B cell (primary cell): ENCODE measurements around the gene SLC35F2. TPM values are rescaled to one million over a fixed set of nuclear protein-coding genes. Genes with fewer than 3 reads are reported as not detected.

ENCODE experiments used
- ATAC-seq: fragments of 200-7000 bp; cut with Tn5 transposase; one replicate; pipeline ENCODE4 v1.10.0; 2021; ENCODE audit warnings: low read depth, mild to moderate bottlenecking, moderate number of reproducible peaks, moderate library complexity
- CTCF ChIA-PET: fragments of 350-600 bp; sonication (Branson Sonifier 250); formaldehyde crosslinking; loops from one replicate; lab custom pipeline; 2021; ENCODE audit warnings: antibody characterized with exemption, inconsistent platforms; lab: Charles Lee
- POLR2A ChIA-PET: fragments of 350-600 bp; sonication (Branson Sonifier 250); formaldehyde crosslinking; loops from one replicate; lab custom pipeline; 2021; ENCODE audit warnings: antibody characterized with exemption; lab: Charles Lee
- DNase-seq: peaks from one replicate; pipeline ENCODE4 v3.0.0; 2013
- H2AFZ ChIP-seq: 2 replicates; pipeline ENCODE4 v1.6.1; 2012; ENCODE audit warnings: mild to moderate bottlenecking, low read depth, low read length; ENCODE audit not compliant: insufficient read depth, poor library complexity, severe bottlenecking
- H3K27ac ChIP-seq, 2 donors: 1 replicate in 1 of 2; 2 replicates in 1 of 2; pipeline ENCODE4 v1.5.1; 2012 to 2013; ENCODE audit warnings: low read length in 2 of 2, mild to moderate bottlenecking in 2 of 2, moderate library complexity in 1 of 2
- H3K27me3 ChIP-seq, 4 experiments: fragments of 200-600 bp in 1 of 4; sonication (generic) in 1 of 4; replicated peaks in 1 of 4; 1 replicate in 2 of 4; 2 replicates in 2 of 4; pipeline versions ENCODE4 v1.6.1 to v1.7.0; 2013 to 2016; ENCODE audit warnings: low read length in 3 of 4, mild to moderate bottlenecking in 2 of 4, mixed read lengths in 1 of 4, moderate library complexity in 1 of 4; ENCODE audit not compliant: insufficient read depth in 4 of 4, control insufficient read depth in 3 of 4; ENCODE audit errors: control extremely low read depth in 1 of 4
- H3K36me3 ChIP-seq, 2 experiments: replicated peaks in 1 of 2; 1 replicate in 1 of 2; 2 replicates in 1 of 2; pipeline versions ENCODE4 v1.6.1 to v1.7.1; 2013; ENCODE audit warnings: low read length in 1 of 2; ENCODE audit not compliant: insufficient read depth in 2 of 2, control insufficient read depth in 1 of 2; ENCODE audit errors: control extremely low read depth in 1 of 2, extremely low read depth in 1 of 2
- H3K4me1 ChIP-seq, 2 donors: fragments of 200-600 bp in 1 of 2; sonication (generic) in 1 of 2; 1 replicate in 1 of 2; 2 replicates in 1 of 2; pipeline versions ENCODE4 v1.5.1 to v1.6.1; 2013 to 2017; ENCODE audit warnings: low read length in 2 of 2; ENCODE audit not compliant: control insufficient read depth in 2 of 2, insufficient read depth in 2 of 2
- H3K4me2 ChIP-seq: replicated peaks from 2 replicates; pipeline ENCODE3; 2012; ENCODE audit warnings: mild to moderate bottlenecking, low read depth, low read length; ENCODE audit not compliant: poor library complexity, severe bottlenecking
- H3K4me3 ChIP-seq, 5 experiments: fragments of 200-600 bp in 1 of 5; sonication (generic) in 1 of 5; 1 replicate in 3 of 5; 2 replicates in 2 of 5; pipeline versions ENCODE4 v1.5.1 to v1.7.0; 2011 to 2016; ENCODE audit warnings: low read length in 4 of 5, mild to moderate bottlenecking in 4 of 5, low read depth in 2 of 5, control low read depth in 1 of 5, moderate library complexity in 1 of 5; ENCODE audit not compliant: insufficient read depth in 1 of 5; ENCODE audit errors: control extremely low read depth in 1 of 5, extremely low read depth in 1 of 5
- H3K79me2 ChIP-seq: fragments of 200-600 bp; sonication (generic); one replicate; pipeline ENCODE4 v1.6.0; 2016; ENCODE audit warnings: low read length; ENCODE audit not compliant: control insufficient read depth, insufficient read depth
- H3K9ac ChIP-seq: fragments of 200-600 bp; sonication (generic); 2 replicates; pipeline ENCODE4 v1.6.1; 2017; ENCODE audit warnings: mild to moderate bottlenecking, low read length, moderate library complexity
- H3K9me3 ChIP-seq, 3 donors: one replicate each; pipeline versions ENCODE4 v1.6.1 to v1.7.1; 2013; ENCODE audit warnings: low read length in 2 of 3; ENCODE audit not compliant: control insufficient read depth in 2 of 3, insufficient read depth in 1 of 3; ENCODE audit errors: control extremely low read depth in 1 of 3
- H4K20me1 ChIP-seq: 2 replicates; pipeline ENCODE4 v1.6.0; 2012; ENCODE audit warnings: mild to moderate bottlenecking, low read length; ENCODE audit not compliant: insufficient read depth, control insufficient read depth, poor library complexity, severe bottlenecking
- H3K27ac Mint-ChIP-seq: one replicate; pipeline ENCODE4 v1.8.0; 2021; ENCODE audit warnings: mixed read lengths
- H3K27me3 Mint-ChIP-seq: one replicate; pipeline ENCODE4 v1.8.0; 2021; ENCODE audit warnings: mixed read lengths
- H3K4me1 Mint-ChIP-seq: one replicate; pipeline ENCODE4 v1.8.0; 2021; ENCODE audit warnings: mixed read lengths
- H3K4me3 Mint-ChIP-seq: one replicate; pipeline ENCODE4 v1.8.0; 2021; ENCODE audit warnings: mixed read lengths
- H3K9me3 Mint-ChIP-seq: one replicate; pipeline ENCODE4 v1.8.0; 2022; ENCODE audit warnings: mixed read lengths; ENCODE audit not compliant: insufficient read depth
- CTCF ChIP-seq: fragments of 200-600 bp; IDR thresholded peaks from one replicate; pipeline ENCODE4 v1.8.0; 2022; ENCODE audit warnings: antibody characterized with exemption, mild to moderate bottlenecking
- EZH2 ChIP-seq: IDR thresholded peaks from 2 replicates; pipeline ENCODE4 v1.6.1; 2012; ENCODE audit warnings: borderline replicate concordance, low read depth, mild to moderate bottlenecking, moderate library complexity, low read length; ENCODE audit not compliant: insufficient read depth, poor library complexity, severe bottlenecking
- WGBS: methylation state at CpG from one replicate; pipeline ENCODE4 v1.1.5; 2013; ENCODE audit warnings: missing lambda C conversion rate; ENCODE audit not compliant: insufficient coverage; 5-methylcytosine and 5-hydroxymethylcytosine counted together
- intact Hi-C: fragments of 100-400 bp; cut with micrococcal nuclease; formaldehyde crosslinking; loops from one replicate; pipeline ENCODE4 v1.10.0; 2022
- polyA plus RNA-seq: library from polyadenylated mRNA; depleted of rRNA; stranded (reverse); fragments of >200 nt; gene quantifications from 2 replicates; pipeline ENCODE4 v1.2.3, GENCODE V29; 2012
- total RNA-seq, 2 donors: library from RNA; stranded (reverse); fragments of 120-200 nt in 1 of 2; gene quantifications; 1 replicate in 1 of 2; 2 replicates in 1 of 2; pipeline versions ENCODE4 v1.2.3 to v1.2.4, GENCODE V29; 2013 to 2022

The SLC35F2 gene
- total and polyA plus RNA-seq, 2 donors (not counting 1 experiment from before 2014, with no cell fraction given), result 10.9 TPM

- ChIA-PET CTCF (no interaction called here), POLR2A (no interaction called here)
- H3K36me3 ChIP-seq, result no peaks in the 10 kb centered on the region
- Mint-ChIP-seq H3K4me1 (peaks cover 32% of the 10 kb centered on the region), H3K9me3 (no peaks in the 10 kb centered on the region), H3K27me3 (no peaks in the 10 kb centered on the region), H3K27ac (peak overlapping the region; percentile 87), H3K4me3 (peak overlapping the region; percentile 99)
- H4K20me1 ChIP-seq, result peaks cover 4% of the 10 kb centered on the region
- peak overlapping the region; percentile 55 to 83 (median 76) for H3K4me3 ChIP-seq
- H3K4me2 ChIP-seq, result peak overlapping the region; percentile 88
- H3K9ac ChIP-seq, result peak overlapping the region; percentile 84
- ATAC-seq (no peak), DNase-seq (no peak)
- no peaks in the 10 kb centered on the region for H3K27me3 ChIP-seq
- H3K79me2 ChIP-seq, result peaks cover 43% of the 10 kb centered on the region
- H3K4me1 ChIP-seq, result peaks cover 14 to 26% of the 10 kb centered on the region in 2 donors
- no peaks in the 10 kb centered on the region for H3K9me3 ChIP-seq
- TF ChIP-seq CTCF, result no peak
- H3K27ac ChIP-seq, result peak overlapping the region in 1 of 2 donors; percentile 77
- peak overlapping the region; percentile 90 for H2AFZ ChIP-seq
- WGBS, result 9% methylated on average over 8 of the region's 16 CpGs
- intact Hi-C loops, result loop anchor here (1.0 to 5.0 kb wide), 8 partner anchors 17 to 1781 kb away; partner anchors contain the start of genes AASDHPPT, ALKBH8, ATM and CUL5
Observed at GRCh38 chr11:107857550-107858216, 904 bp downstream of the SLC35F2 start.

- ATAC-seq, result no peak
- Histone ChIP-seq H3K4me2 (peak overlapping the region; percentile 88), H3K4me3 (no peak overlapping the region), H3K36me3 (no peaks in the 10 kb centered on the region), H2AFZ (no peak overlapping the region), H3K27ac (no peak overlapping the region), H4K20me1 (peaks cover 4% of the 10 kb centered on the region), H3K9me3 (no peaks in the 10 kb centered on the region), H3K9ac (no peak overlapping the region), H3K4me1 (peaks cover 14 to 26% of the 10 kb centered on the region in 2 donors), H3K79me2 (peaks cover 48% of the 10 kb centered on the region), H3K27me3 (no peaks in the 10 kb centered on the region)
- 72% methylated on average over 7 of the region's 7 CpGs for WGBS
- ChIA-PET POLR2A (no interaction called here), CTCF (no interaction called here)
- Mint-ChIP-seq H3K9me3 (no peaks in the 10 kb centered on the region), H3K27ac (no peak overlapping the region), H3K4me1 (peaks cover 32% of the 10 kb centered on the region), H3K4me3 (peak overlapping the region; percentile 99), H3K27me3 (no peaks in the 10 kb centered on the region)
- intact Hi-C loops, result loop anchor here (5.0 kb wide), 1 partner anchor 400 kb away; the partner anchor contains the start of gene CWF19L2
- DNase-seq, result peak; percentile 8
- no peak for TF ChIP-seq EZH2
- no peak for TF ChIP-seq CTCF
Observed at GRCh38 chr11:107856981-107857517, 1.5 kb downstream of the SLC35F2 start.
